Activated CD4-positive, CD25-positive, alpha-beta regulatory T cell (primary cell): ENCODE measurements around the gene KLHDC8B.

ENCODE experiments used
- DNase-seq, 4 experiments: peaks; one replicate each; lab custom pipeline; 2025; lab: John Stamatoyannopoulos, UW

The KLHDC8B gene

DNA sequence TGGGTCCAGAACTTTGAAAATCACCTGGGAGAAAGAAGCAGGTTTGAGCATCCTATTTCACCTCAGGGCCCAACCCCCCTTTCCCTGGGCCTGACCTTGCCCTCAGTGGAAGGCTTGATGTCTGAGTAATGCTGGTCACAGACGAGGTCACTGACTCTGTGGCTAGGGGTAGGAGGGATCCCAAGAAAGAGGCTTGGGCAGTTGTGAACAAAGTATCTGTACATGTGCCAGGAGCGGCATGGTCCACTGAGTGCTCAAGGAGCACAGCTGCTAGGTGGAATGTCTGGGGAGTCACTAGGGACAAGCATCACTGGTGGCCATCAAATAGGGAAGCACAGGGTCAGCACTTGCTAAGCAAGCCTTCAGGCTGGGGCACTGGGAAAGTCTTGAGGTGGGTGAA, 12.6 kb upstream of the KLHDC8B start:
- no peak for DNase-seq

DNA sequence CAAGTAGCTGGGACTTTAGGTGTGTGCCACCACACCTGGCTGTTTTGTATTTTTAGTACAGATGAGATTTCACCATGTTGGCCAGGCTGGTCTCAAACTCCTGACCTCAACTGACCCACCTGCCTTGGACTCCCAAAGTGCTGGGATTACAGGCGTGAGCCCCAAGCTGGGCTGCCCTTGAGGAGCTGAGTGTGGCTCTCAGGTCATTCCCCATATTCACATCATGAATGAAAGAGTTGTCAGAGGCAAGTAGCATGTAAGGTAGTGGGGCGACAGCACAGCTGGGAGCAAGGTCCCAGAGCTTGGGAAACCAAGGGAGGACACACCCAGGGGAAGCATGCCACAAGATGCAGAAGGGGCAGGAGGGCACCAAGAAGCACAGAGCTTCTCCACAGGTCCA, 10.2 kb upstream of the KLHDC8B start:
- no peak for DNase-seq

DNA sequence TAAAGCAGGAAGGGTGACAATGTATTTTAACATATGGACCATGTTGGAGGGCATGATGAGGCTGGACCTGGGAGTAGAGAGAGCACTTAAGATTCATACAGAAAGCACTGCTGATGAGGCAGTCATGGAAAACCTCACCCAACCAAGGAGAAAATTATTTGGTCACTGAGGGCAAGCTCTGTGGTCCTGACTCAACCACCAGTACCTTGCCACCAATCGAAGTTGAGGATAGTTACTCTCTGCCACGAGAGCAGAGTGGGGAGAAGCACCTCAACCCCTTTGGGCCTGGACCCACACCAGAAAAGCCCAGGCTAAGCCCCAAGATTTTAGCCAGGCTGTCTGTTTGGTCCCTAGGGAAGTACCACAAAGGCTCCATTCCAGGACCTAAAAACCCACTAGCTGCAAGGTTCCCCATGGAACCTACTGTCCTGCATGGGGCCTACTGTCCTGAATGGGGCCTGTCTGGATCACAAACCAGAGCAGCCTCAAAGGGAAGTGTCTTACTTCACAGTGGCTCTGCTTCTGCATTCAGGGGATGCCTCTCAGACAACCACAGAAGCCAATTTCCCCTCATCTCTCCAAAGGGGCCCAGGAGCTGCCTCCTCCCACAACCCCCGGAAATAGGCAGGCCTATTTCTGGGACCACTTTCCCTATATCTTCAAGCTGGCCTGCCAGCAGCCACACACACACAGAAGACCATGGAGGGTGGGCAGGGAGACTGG, 9.4 kb upstream of the KLHDC8B start:
- no peak for DNase-seq

DNA sequence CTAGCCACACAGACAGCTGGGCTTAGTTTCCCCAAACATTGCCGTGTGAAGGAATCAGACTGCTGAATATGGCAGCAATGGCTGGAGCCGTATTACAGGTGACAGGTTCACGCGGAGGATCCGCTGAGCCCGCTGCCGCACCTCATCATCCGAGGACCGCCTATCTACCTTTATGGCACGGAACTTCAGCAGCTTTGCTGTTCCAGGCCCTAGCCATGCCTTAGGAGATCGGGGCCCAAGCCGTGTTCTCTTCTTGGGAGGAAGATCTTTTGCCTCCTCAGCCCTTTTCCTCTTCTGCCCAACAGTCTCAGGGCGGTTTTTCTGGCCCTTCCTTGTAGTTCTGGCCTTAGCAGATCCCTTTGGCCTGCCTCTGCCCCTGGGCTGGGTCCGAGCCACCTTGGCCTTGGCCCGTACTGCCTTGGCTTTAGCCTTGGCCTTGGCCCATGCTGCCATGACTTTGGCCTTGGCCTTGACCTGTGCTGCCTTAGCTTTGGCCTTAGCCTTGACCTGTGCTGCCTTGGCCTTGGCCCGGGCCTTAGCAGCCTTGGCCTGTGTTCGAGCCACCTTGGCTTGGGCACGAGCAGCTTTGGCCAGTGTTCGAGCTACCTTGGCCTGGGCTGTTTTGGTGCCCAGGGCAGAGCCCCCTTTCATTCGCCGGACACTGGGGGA, 8.5 kb upstream of the KLHDC8B start:
- no peak for DNase-seq

DNA sequence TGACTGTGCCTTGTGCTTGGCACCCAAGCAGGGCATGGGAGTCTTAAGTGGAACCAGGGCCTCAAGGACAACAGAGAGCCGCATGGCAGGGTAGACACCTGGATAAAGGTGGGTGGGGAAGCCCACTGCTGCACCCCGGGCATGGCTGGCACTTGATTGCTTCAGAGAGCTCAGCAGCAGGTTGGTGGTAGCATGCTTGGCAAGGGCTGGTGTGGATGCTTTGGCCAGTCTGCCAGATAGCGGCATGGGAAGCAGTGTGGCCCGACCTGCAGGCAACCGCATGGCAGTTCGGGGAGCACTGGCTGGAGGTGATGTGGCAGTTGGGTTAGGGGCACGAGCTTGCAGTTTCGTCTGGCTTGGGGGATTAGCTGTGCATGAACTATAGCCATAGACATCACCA, 7.8 kb upstream of the KLHDC8B start:
- DNase-seq: no peak

DNA sequence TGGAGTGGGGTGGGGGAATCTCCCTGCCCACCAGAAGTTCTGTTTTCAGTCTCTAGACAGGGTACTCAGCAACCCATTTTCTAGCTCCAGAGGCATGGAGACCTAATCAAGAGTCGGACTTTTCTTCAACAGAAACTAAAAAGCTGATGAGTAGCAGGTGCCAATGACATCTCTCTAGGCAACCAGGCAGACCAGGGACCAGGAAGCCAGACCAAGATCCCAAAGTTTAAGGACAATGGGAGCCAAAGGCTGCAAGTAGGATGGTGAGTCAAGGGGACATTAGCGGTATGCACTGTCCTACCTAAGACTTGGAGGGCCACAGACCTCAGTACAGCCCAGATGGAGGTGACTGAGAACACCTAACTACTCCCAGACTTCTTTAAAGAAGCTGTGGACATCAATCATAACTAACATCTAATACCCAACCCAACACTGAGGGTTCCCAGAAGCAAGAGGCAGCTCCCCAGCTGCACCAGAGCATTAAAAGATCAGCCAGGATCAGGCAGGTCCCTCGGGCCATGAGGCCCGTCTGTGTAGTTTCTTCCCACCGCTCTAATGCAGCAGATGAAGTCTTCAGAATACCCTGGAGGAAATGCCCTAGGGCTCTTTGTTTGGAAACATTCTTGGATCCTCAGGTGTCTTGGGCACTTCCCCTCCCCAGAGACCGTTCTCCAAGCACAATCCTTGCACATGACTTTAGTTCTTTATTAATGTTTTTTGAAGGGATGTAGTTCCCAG, 6.2 kb upstream of the KLHDC8B start:
- no peak for DNase-seq

DNA sequence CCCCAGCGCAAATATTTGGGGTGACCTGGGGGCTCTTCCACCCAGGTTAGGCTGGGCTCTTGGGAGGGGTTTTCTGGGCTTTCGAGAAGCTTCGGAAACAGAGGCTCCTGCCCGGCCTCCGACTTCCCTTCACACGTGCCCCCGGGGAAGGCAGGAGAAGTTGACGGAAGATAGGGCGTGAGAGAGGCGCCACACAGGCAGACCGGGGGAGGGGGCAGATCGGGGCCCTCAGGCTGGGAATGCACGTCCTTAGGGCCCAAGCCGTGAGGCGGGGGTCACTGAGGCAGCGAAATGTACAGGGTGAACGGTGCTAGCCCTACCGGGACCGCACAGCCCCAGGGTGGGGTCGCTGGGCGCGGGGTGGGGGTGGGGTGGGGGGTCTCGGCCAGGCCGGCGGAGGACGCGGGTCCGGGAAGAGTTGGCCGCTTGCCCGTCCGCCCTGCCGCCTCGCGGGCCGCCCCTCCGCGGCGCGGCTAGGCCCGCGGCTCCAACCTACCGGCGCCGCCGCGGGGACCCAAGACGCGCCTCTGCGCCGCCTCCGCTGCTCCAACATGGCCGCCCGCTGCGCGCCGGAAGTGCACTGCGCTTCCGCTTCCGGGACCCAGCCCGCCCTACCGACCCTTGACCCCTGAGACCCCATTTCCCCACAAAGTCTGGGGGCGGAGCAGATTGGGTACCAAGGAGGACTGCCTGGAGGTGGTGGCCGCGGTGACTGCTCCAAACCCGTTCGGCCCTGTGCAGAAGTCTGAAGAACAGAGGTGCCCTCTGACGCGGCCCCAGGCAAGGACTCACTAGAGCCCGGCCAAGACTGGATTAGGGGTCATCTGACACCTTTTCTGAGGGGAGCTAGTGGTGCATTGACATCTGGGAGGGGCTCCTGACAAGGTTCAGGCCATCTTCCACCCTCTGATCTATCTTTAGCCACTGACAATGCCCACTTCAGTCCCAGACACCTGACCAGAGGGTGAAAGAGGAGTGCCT, 5.3 kb upstream of the KLHDC8B start, which contains the start of gene CCDC71:
Gene CCDC71 (minus strand): TSS at position 561 of the 981 bp plus-strand sequence. CDS start 2,123 bp downstream, outside the sequence.
- peak; percentile 54 to 61 (median 58) for DNase-seq

DNA sequence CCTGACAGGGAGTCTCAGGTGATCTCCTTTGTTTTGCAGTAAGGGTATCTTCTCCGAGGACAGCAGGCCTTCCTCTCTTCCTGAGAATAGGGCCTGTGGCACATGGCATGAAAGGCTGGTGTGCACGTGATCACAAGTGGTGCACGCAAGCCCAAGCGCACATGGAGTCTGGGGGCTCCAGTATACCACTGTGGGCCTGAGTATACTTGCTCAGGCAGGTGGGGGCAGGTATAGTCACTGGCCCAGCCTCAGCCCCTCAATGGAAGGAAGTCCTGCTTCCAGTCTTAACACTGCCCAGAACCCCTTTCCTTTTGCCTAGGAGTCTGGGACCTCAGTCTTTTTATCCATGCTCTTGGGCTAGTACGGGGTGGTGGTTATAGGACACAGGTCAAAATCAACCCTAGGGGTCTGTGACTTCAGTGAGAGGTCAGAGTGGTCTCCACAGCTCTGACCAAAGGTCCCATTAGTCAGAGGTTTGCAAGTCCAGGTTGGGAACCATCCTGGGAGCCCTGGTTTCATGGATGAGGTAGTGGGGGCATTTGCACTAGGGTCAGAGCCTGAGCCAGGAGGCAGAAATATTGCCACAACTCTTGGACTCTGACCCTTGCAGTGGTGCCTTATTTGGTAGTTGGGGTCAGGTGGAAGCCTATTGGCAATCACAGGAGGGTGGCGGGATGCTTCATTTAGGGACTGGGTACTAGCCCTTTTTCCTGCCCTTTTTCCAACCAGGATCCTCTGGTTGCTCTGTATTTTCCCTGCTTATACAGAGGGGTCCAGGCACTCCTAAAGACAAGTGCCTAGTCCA, 4.4 kb upstream of the KLHDC8B start:
- no peak for DNase-seq

DNA sequence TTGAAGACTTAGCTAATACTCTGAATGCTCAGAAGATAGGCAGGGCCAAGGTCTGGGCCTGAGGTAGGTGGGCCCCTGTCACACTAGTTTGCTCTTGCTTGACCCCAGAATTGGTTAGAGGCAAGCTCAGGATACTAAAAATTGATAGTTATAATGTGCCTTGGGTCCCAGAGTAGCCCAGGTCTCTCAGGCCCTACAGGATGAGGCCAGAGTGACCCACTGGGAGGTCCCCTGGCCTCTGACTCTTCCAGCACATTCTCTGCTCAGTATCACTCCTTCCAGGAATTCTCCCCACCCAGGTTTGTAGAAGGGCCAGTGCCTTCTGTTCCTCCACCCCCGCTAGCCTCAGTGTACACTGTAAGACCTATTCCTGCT, 667 bp upstream of the KLHDC8B start:
- DNase-seq: no peak

DNA sequence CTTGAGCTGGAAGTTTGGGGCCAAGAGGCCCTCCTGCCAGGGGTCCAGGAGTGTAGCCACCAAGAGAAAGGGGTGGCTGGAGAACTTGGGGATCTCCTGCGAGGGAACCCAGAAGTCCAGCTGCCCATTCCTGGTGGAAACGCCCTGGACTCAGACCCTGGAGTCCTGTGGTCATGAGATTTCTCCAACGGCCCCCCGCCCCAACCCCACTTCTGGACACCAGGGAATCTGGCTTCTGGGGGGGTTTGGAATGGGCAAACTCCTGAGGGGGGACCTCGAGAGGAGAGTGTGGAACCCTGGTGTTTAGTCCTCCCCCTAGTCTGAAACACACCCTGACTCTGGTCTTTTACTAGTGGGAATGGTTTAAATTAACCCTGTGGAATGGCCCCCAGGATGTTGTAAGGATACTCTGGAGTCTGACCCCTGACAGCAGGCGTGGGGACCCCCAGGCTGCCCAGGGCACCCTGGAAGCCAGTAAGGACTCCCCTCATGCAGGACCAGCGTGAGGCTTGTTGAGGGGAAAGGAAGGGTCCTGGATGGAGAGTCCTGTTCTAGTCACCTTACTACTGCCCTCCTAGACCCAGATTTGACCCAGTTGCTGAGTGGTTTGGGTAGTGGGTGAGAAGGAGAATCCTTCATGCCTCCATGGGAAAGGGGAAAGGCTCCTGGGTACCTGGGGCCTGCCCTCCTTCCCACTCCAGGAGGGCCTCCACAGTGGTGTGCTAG, 540 bp downstream of the KLHDC8B start:
- DNase-seq: no peak

DNA sequence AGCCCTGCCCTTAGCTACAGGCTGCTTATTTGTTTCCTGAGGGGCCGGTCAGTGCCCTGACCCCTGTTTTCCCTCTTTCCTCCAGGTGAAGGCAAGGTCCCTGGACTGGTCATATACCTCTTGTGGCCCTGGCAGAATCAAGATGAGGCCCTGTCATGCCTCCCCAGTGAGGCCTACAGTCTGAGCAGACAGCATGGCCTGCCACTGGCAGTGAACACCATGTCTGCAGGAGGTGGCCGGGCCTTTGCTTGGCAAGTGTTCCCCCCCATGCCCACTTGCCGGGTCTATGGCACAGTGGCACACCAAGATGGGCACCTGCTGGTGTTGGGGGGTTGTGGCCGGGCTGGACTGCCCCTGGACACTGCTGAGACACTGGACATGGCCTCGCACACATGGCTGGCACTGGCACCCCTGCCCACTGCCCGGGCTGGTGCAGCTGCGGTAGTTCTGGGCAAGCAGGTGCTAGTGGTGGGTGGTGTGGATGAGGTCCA, 1.2 kb downstream of the KLHDC8B start:
- no peak for DNase-seq

DNA sequence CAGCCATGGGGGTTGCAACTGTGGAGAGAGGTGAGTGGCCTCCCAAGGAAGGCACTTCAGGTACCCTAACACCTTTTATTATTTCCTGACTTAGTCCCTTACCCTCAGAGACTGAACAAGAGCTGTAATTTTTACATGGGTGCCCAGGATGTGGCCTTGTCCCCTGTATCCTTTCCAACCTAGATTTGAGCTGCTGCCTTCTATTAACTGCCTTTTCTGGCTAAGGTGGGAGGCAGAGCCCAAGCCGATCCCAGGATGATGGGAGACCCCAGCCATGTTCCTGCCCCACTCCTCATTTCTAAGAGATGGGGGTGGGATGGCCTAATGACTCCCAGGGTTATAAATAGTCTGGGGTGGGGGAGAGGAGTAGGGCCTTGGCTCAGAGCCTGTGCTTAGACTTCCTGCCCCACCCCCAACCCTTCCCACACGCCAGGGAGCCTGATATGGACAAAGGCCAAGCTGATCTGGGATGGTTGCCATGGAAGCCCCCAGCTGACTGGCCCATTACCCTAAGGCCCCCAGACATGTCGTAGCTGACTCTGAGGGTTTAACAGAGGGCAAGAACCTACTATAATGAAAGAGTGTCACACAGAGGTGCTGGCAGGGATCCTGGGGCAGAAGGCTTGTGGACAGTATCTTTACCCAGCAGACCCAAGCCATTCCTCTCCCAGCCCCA, 1.9 kb downstream of the KLHDC8B start:
- no peak for DNase-seq

DNA sequence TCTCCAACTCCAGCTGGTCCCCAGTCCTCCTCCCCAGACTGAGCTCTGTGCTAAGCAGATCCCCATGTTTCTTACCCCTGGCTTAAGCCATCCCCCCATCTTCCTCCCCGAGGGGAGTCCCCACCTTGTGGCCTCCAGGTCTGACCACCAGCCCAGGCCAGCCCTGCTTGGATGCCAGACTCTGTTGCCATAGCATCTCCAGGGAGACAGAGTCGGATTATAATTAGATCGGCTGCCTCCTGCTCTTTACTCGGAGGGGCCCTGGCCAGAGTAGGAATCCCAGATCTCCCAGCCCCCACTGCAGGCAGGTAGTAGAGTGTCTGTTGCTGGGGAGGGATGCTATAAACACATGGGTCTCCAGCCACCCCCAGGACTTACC, 2.4 kb downstream of the KLHDC8B start:
- no peak for DNase-seq

DNA sequence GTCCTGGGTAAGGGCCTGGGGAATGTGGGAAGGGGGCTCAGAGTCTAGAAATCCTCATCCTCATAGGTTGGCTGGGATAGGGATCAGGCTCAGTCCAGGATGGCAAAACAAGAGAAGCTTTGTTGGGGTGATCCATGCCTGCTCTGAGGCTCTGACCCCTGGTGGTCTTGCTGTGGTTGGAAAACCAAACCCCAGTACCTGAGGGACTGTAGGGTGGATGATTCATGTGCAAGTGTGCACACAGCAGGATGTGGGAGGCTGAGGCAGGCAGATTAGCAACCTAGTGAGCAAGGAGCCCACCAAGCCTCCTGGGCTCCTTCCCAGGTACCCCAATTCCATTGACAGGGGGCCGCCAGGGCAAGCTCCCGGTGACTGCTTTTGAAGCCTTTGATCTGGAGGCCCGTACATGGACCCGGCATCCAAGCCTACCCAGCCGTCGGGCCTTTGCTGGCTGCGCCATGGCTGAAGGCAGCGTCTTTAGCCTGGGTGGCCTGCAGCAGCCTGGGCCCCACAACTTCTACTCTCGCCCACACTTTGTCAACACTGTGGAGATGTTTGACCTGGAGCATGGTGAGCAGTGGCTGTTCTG, 3.1 kb downstream of the KLHDC8B start:
- DNase-seq: no peak

DNA sequence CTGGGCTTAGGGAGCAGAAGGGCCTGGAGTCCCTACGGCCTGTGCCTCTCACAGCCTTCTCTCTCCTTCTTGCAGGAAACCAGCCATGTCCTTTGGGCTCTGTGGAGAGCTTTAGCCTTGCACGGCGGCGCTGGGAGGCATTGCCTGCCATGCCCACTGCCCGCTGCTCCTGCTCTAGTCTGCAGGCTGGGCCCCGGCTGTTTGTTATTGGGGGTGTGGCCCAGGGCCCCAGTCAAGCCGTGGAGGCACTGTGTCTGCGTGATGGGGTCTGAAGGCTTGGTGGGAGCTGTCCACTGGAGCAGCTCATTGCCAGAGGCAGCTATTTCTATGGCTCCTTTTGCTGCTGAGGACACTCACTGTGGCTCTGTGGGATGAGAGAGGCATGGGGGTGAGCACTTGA, 4.1 kb downstream of the KLHDC8B start:
- no peak for DNase-seq

DNA sequence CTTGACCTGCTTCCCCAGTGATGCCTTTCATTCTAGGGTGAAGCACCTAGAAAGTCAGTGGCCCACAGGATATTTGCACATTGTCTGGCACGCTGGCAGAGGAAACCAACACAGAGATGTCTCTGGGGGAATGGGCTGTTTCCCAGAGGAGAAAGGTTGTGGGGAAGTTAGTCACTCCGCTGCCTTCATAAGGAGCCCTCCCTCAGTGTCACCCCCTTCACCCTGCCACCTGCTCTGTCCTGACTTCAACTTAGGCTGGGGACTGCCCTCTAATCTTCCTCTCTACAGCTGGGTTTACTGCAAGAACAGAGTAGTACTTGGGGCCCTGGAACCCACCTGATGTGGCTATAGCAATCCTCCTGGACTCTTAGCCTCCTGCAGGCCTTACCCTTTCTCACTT, 5.7 kb downstream of the KLHDC8B start:
- DNase-seq: no peak

DNA sequence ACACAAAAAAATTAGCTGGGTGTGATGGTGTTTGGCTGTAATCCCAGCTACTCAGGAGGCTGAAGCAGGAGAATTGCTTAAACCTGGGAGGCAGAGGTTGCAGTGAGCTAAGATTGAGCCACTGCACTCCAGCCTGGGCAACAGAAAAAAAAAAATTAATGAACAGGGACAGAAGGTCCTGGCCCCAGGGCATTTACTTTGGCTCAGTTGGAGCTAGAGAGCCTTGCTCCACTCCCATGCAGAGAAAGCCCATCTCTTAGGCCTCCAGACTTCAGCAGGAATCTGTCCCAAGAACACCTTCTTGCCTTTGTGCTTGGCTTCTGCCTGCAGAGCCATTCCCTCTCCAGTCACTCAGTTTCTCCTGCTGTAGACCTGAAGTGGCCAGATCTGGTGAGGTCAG, 8.7 kb downstream of the KLHDC8B start:
- DNase-seq: no peak

DNA sequence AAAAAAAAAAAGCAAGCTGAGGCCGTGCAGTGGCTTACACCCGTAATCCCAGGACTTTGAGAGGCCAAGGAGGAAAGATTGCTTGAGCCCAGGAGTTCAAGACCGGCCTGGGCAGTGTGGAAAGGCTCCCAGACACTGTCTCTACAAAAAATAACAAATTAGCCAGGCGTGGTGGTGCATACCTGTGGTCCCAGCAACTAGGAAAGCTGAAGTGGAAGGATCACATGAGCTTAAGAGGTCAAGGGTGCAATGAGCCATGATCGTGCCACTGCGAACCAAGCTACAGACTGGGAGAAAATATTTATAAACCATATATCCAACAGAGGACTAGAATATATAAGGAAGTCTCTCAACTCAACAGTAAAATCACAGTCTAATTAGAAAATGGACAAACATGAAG, 10.0 kb downstream of the KLHDC8B start:
- DNase-seq: no peak

DNA sequence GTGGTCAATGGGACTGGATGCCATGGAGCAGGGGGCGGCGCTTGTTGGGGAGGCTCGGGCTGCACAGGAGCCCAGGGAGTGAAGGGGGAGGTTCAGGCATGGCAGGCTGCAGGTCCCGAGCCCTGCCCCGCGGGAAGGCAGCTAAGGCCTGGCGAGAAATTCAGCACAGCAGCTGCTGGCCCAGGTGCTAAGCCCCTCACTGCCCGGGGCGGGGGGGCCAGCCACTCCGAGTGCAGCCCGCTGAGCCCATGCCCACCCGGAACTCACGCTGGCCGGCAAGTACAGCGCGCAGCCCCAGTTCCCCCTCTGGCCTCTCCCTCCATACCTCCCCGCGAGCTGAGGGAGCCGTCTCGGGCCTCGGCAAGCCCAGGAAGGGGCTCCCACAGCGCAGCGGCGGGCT, 11.3 kb downstream of the KLHDC8B start:
- no peak for DNase-seq
